Gastroesophageal sphincter (tissue), 3 donors: ENCODE data around the gene WNT7A.

Source experiments
- EP300 ChIP-seq: sonication (generic); formaldehyde crosslinking; IDR thresholded peaks from one replicate; pipeline ENCODE4 v1.6.1; 2017; ENCODE audit warnings: antibody characterized with exemption, mild to moderate bottlenecking
- POLR2A ChIP-seq, 2 donors: fragments of 450-650 bp; IDR thresholded peaks; one replicate each; pipeline ENCODE4 v1.6.1; 2017; ENCODE audit warnings: antibody characterized with exemption in 2 of 2, mild to moderate bottlenecking in 2 of 2, moderate library complexity in 1 of 2
- POLR2AphosphoS5 ChIP-seq: sonication (generic); formaldehyde crosslinking; IDR thresholded peaks from one replicate; pipeline ENCODE4 v1.6.1; 2017; ENCODE audit warnings: antibody characterized with exemption
- TF ChIP-seq, protein P1 (sequence below), 4 experiments: fragments of 200-600 bp in 2 of 4; fragments of 450-650 bp in 2 of 4; sonication (generic) in 1 of 4; IDR thresholded peaks; one replicate each; pipeline ENCODE4 v1.5.1; 2017 to 2019; ENCODE audit warnings: antibody characterized with exemption in 4 of 4, mild to moderate bottlenecking in 2 of 4, moderate library complexity in 2 of 4

DNA sequence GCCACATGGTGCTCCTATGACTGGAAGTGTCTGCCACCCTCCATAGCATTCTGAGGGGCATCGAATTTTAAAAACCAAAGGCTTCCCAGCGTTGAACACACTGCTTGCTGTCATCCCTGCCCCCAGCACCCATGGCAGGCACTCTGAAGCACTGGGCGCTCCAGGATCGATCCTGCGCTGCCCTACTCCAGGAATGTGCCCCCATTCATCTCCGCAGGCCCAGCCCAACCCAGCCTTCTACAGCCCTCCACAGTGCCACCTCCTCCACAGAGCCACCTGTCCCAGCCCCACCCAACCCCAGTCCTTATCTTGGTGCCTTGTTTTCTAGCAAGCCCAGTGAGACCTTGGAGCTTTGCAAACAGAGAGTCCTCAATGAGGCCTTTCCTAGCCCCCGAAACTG lies 52.2 kb downstream of the WNT7A start:
- TF ChIP-seq, protein P1, sequence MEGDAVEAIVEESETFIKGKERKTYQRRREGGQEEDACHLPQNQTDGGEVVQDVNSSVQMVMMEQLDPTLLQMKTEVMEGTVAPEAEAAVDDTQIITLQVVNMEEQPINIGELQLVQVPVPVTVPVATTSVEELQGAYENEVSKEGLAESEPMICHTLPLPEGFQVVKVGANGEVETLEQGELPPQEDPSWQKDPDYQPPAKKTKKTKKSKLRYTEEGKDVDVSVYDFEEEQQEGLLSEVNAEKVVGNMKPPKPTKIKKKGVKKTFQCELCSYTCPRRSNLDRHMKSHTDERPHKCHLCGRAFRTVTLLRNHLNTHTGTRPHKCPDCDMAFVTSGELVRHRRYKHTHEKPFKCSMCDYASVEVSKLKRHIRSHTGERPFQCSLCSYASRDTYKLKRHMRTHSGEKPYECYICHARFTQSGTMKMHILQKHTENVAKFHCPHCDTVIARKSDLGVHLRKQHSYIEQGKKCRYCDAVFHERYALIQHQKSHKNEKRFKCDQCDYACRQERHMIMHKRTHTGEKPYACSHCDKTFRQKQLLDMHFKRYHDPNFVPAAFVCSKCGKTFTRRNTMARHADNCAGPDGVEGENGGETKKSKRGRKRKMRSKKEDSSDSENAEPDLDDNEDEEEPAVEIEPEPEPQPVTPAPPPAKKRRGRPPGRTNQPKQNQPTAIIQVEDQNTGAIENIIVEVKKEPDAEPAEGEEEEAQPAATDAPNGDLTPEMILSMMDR (IDR thresholded peaks at IDR 0.05): no peak
- TF ChIP-seq POLR2A (IDR thresholded peaks at IDR 0.05): no peak
- no peak for TF ChIP-seq POLR2AphosphoS5
- no peak for TF ChIP-seq EP300
